ENCODE results near the gene TMEM25.

DNA sequence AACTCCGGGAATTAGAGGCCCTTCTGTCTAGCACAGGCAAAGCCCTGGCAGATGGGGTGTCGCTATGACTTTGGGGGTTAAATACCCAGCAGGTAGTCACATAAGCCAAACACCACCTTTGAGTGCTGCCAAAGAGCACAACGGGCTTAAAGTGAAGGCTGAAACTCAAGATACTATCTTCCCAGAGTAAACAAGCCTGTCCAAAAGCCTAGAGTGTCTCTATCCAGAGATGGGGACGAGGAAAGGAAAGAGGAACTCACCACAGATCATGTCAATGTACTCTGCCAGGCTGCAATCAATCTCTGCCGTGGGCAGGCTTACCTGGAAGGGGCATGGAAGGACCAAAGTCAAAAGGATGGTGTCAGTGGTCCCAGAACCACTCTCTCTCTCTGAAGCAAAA lies 14.5 kb downstream of the TMEM25 start:
- TF ChIP-seq SP1 (IDR thresholded peaks at IDR 0.05) (no peak), CTBP1 (IDR thresholded peaks at IDR 0.05; ENCODE audit: borderline replicate concordance) (no peak), FOXM1 (IDR thresholded peaks at IDR 0.05; ENCODE audit: borderline replicate concordance) (no peak), TARDBP (IDR thresholded peaks at IDR 0.05) (no peak), FOXK2 (IDR thresholded peaks at IDR 0.05) (no peak), BHLHE40 (IDR thresholded peaks at IDR 0.05; ENCODE audit: borderline replicate concordance) (no peak), LEF1 (IDR thresholded peaks at IDR 0.05; ENCODE audit: borderline replicate concordance) (no peak), FOXA1 (IDR thresholded peaks at IDR 0.05) (no peak), ELF4 (IDR thresholded peaks at IDR 0.05) (no peak), ARNT (IDR thresholded peaks at IDR 0.05) (no peak), L3MBTL2 (conservative IDR thresholded peaks at IDR 0.05) (no peak)
- TF ChIP-seq, protein P1, sequence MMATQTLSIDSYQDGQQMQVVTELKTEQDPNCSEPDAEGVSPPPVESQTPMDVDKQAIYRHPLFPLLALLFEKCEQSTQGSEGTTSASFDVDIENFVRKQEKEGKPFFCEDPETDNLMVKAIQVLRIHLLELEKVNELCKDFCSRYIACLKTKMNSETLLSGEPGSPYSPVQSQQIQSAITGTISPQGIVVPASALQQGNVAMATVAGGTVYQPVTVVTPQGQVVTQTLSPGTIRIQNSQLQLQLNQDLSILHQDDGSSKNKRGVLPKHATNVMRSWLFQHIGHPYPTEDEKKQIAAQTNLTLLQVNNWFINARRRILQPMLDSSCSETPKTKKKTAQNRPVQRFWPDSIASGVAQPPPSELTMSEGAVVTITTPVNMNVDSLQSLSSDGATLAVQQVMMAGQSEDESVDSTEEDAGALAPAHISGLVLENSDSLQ (IDR thresholded peaks at IDR 0.05) = no peak

Measured in HEK293T (cell line).